ENCODE results near the gene HVCN1.
A peak's percentile ranks its signal among the peaks of the same experiment; 100 is the strongest.
"Not testable (repeated sequence)": the region's sequence is repeated elsewhere in the genome, so short reads cannot be mapped to it uniquely, and the experiment has no call there.

Gene HVCN1

GRCh38 chr12:110661337-110661972 lies 27.5 kb downstream of the HVCN1 start:
- no peak for DNase-seq

DNA sequence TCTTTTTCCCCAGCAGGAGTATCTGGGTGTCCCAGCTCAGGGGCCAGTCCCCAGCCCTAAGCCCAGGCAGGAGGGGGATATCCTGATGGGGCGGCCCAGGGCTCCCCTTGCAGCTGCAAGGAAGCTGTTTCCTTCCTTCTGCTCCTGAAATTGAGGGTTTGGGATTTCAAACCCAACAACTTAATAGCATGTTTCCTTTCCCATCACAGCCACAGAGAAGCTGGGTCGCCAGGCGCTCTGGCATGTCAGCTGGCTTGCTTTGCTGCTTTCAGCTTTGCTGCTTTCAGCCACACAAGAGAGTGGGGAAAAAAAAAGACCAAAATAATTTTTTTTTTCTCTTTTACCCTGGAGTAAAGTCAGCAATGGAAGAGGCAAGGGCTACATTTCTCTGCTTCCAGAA lies 30.0 kb downstream of the HVCN1 start:
- DNase-seq: no peak

DNA sequence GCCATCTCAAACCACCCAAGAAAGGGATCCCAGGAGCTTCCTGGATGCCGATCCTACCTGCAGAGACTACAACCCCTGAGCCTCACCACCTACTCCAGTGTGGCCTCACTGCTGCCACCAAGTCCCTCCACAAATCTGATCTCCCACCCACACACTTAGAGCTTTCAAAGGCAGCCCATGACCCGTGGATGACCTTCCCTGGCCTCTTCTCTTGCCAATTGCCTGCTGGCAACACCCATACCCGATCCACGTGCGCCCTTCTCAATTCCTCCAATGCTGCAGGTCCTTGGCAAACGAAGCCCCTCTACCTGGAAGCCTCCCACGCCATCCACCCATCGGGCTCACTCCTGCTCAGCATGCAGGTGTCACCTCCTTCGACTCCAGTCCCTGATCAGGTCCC lies 30.7 kb downstream of the HVCN1 start:
- DNase-seq: no peak

GRCh38 chr12:110657747-110658146 lies 31.2 kb downstream of the HVCN1 start:
- DNase-seq: no peak

DNA sequence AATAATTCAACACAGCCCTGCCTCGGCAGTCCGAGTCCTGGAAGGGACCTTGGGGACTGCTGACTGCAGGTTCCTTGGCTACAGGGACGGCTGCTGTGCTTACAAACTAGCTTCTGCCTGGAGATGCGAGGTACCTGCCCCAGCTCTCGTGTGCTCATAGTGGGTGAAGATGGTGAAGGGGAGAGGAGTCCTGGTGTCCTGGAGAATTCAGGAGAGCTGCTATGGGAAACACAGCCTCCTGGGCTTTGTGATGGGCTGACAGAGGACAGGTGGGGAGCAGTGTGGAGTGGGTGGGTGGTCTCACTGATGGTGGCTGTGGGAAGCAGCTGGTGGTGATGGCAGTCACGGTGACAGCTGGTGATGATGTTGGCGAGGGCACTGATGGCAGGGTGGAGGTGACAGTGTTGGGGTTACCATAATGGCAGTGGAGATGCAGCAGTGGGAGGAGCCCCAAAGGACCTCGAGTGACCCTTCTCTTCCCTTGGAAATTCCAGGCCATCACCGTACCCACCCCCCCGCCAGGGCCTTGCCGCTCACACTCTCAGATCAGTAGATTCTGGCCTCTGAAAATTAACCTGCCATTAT lies 32.8 kb downstream of the HVCN1 start:
- no peak for DNase-seq

GRCh38 chr12:110654238-110654637 lies 34.7 kb downstream of the HVCN1 start:
- not testable (repeated sequence) for DNase-seq

DNA sequence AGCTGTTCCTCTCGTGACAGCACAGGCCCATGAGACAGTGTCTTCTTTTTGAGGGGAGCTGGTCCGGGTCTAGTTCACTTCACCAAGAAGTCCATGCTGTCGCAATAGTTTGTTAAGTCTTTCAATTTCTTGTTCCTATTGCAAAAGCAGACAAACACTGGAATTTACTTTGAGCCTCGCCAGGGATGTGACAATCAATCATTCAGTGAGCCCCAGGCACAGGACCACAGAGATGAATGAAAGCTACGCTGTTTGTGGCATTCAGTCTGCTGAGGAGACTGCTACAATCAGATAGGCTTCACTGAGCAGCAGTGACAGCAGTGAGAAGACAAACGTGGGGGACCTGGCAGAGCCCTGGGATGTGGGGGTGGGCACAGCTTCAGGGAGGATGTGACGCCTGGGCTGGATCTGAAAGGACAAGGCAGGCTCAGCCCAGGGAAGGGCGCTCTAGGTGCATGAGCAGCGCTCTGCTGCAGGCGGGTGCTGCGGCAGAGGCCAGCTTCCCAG lies 39.5 kb downstream of the HVCN1 start:
- no peak for DNase-seq

DNA sequence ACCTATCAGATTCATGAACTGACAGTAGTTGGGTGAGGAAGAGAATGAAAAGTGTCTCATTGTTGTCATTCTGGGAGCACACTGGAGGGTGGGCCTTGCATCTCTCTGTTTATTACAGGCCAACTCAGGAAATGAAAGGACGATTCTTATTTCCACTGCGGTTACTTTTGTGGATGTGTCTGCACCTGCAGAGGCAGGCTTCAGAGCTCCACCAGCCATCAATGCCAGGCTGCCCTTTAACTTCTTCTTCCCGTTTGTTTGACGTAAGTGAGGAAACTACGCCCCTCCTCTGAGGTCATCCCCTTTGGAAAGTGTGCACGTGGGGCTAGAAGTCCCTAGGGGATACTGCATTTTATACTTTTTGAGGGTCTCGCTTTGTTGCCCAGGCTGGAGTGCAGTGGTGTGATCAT lies 41.3 kb downstream of the HVCN1 start:
- DNase-seq: no peak

DNA sequence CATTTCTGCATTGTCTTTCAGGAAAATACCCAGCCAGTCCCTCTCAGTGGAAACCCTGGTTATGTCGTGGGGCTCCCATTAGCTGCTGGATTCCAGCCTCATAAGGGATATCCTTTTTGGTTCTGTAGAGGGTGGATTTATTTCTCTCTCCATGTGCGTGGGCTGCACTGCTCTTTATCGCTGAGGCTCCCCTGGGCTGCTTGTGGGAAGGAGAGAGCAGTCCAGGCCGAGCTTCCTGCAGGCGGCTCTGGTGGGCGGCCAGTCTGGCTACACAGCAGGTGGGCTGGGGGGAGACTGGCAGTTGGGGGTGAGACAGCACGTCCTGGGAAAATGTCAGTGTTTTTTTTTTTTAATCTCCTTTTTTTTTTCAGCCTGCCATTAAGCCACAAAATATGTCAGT lies 47.4 kb downstream of the HVCN1 start:
- DNase-seq: no peak

DNA sequence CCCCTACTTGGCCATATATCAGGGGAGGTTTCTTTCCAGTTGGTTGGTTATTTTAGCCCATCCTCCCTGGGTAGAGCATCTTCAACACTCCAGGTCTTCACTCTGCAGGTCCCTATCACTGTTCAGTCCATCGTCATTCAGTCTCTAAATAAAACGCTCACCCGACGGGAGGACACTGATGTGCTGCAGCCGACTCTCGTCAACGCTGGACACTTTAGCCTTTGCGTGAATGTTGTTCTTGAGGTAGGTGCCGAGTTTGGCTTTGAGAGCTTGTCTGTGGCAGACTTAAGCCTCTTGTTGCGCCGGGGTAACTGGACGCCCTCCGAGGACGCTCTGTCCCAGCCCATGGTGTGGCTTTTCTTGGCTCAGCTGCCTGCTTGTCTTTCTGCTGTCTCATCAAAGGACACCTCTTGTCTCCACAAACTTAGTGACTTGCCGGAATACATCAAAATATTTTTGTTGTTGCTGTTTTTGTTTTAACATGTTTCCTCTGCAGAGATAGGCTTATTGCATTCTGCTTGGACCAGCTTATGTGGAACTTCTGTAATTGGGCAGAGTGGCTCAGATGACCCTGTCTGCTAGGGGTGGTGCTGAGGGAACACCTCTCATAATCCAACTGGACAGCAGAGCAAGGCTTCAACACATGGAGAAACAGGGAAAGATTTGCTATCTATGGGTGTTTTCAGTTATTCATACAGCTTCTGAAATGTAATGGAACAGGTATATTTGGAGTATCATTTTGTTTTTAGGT lies 48.5 kb downstream of the HVCN1 start:
- no peak for DNase-seq

GRCh38 chr12:110639336-110640141 lies 49.4 kb downstream of the HVCN1 start:
- DNase-seq: peak; percentile 4

DNA sequence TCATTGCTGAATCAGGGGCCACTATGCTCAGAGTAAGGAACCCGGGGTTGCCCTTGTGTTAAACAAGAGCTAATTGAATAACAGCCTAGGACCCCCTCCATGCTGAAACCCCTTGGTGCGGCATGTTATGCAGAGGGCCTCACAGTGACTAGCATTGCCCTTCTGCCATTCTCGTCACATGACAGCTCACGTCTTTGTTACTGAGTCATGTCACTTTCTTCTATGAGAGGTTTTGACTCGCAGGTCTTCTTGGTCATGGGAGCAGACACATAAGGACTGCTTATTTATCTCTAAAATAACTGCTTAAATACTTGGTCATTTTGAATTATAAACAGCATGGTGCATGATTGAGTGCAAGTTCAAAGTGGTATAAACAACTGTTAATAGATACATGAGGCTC lies 50.1 kb downstream of the HVCN1 start:
- no peak for DNase-seq

DNA sequence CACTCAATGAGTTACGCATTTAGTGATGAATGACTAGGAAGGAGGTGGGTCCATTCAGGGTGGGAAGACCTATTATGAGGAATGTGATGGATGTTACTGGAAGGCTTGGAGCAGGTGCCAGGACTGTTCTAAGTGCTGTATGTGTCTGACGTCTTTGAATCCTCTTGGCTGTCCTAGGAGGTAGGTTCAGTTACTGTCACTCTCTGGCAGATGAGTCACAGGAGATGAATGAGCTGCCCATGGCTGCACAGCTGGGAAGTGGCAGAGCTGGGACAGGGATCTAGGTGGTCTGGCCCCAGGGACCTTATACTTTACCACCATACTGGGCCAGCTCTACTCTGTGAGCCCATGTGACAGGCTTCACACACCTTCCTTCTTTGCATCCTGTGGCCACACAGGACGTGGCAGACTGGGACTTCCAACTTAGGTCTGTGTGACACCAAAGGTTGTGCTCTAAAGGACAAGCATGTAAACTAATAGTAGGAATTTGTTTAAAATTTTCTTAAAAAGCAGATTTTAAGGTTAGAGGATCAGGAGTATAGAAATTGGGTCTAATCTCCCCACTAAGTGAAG lies 51.0 kb downstream of the HVCN1 start:
- no peak for DNase-seq

GRCh38 chr12:110636516-110636915 lies 52.4 kb downstream of the HVCN1 start:
- DNase-seq: peak; percentile 15

DNA sequence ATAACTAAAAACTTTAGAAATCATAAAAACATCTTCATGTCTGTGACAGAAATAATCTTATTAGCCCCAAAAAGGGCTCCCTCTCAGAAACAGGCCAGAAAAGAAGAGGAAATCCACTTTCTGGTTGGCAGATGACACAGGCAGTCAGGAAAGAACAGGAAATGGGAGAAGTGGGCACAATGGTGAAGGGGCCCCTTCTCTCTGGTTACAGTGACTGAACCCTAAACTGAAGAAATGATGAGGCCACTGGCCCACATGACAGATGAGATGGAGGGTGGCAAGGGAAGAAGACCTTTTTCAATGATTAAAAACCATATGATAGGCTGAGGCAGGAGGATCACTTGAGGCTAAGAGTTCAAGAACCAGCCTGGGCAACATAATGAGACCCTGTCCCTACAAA lies 53.9 kb downstream of the HVCN1 start:
- DNase-seq: no peak

- no peak for DNase-seq
Observed at GRCh38 chr12:110627500-110628195, 61.3 kb downstream of the HVCN1 start.

DNA sequence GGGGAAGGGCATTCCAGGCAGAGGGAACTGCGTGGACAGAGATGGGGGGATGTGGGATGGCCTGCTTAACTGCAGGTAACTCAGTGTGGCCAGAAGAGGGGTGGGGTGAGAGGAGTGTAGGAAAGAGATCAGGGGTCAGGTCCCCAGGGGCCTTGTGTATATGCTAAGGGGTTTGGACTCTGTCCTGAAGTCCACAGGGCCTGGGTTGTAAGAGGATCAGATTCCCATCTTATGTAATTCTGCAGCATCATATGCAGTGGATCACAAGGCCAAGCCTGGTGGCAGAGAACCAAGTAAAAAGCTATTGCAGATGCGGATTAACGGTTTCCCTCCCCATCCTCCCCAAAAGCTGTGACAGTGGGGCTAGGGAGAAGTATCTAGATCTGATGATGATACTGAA lies 66.3 kb downstream of the HVCN1 start:
- no peak for DNase-seq

GRCh38 chr12:110619534-110619953 lies 69.4 kb downstream of the HVCN1 start:
- DNase-seq: no peak

- DNase-seq: no peak
Observed at GRCh38 chr12:110616471-110617115, 72.3 kb downstream of the HVCN1 start.

DNA sequence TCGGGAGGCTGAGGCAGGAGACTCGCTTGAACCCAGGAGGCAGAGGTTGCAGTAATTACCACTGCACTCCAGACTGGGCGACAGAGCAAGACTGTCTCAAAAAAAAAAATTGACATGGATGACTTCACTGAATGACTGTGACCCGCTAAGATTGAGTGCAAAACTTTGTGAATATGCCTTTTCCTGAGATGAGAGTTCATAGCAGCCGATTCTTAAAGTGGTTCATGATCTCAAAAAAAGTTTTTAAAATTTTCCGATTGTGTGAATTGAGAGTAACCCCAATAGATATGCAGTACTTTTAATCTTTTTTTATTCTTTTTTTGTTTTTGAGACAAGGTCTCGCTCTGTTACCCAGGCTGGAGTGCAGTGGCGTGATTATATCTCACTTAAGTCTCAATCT lies 73.7 kb downstream of the HVCN1 start:
- DNase-seq: no peak

GRCh38 chr12:110613771-110614684 lies 74.9 kb downstream of the HVCN1 start, which contains the start of gene TCTN1:
TSS of gene TCTN1 (plus strand) at chr12:110614129. CDS start at chr12:110614183, 54 bp downstream.
- peak; percentile 89 for DNase-seq

Data from kidney glomerular epithelial cell (primary cell).